K562 (cell line): ENCODE data around the gene CTDSPL. TPM values are rescaled to one million over a fixed set of nuclear protein-coding genes. Genes with fewer than 3 reads are reported as not detected.

ENCODE experiments used
- ATAC-seq: fragments of 200-7000 bp; cut with Tn5 transposase; 3 replicates; pipeline ENCODE4 v1.9.1; 2020; ENCODE audit warnings: moderate library complexity
- BruUV-seq: library from RNA; stranded (reverse); fragments of 400-500 nt; replicated peaks from 2 replicates; lab custom pipeline; 2021; lab: Mats Ljungman, UMichigan
- CTCF ChIA-PET: fragments of 300-600 bp; formaldehyde crosslinking; extraction: SDS; loops from one replicate; lab custom pipeline; 2021; ENCODE audit warnings: low intra/inter-chr PET ratio; lab: Yijun Ruan, JAX
- POLR2A ChIA-PET: fragments of 300-600, 350-650 bp; sonication (Branson Sonifier 250); formaldehyde crosslinking; extraction: SDS; loops from one replicate; lab custom pipeline; 2021; ENCODE audit warnings: antibody characterized with exemption, inconsistent platforms; lab: Yijun Ruan, JAX
- DNase-seq, 4 experiments: peaks; one replicate each; pipeline versions ENCODE4 v3.0.0 to v3.0.0-alpha.2; 2011 to 2018; ENCODE audit warnings: low spot score in 3 of 4, mixed read lengths in 3 of 4; ENCODE audit errors: extremely low read depth in 1 of 4
- FAIRE-seq: peaks from 2 replicates; lab custom pipeline; 2011; peaks lifted over from hg19 to GRCh38; lab: Jason Lieb, UNC
- H2AFZ ChIP-seq: 2 replicates; pipeline ENCODE4 v1.6.0; 2011; ENCODE audit warnings: low read depth, low read length, control low read depth, inconsistent platforms
- H3K27ac ChIP-seq: fragments of 200-600 bp; 3 replicates; pipeline ENCODE4 v1.8.0; 2011; ENCODE audit warnings: low read depth, mild to moderate bottlenecking, control low read depth, inconsistent platforms, low read length, moderate library complexity, mixed read lengths; ENCODE audit errors: extremely low read depth
- H3K27me3 ChIP-seq, 2 experiments: fragments of 300-600 bp in 1 of 2; 2 replicates in 1 of 2; 3 replicates in 1 of 2; pipeline versions ENCODE4 v1.6.0 to v1.8.0; 2011; ENCODE audit warnings: inconsistent platforms in 2 of 2, low read length in 2 of 2, mild to moderate bottlenecking in 1 of 2, mixed read lengths in 1 of 2, moderate library complexity in 1 of 2; ENCODE audit not compliant: control insufficient read depth in 2 of 2, insufficient read depth in 2 of 2
- H3K36me3 ChIP-seq: fragments of 300-600 bp; 3 replicates; pipeline ENCODE4 v1.8.0; 2011; ENCODE audit warnings: mild to moderate bottlenecking, low read length, inconsistent platforms; ENCODE audit not compliant: control insufficient read depth, insufficient read depth
- H3K4me1 ChIP-seq, 2 experiments: fragments of 200-600 bp in 1 of 2; replicated peaks in 1 of 2; 2 replicates in 1 of 2; 3 replicates in 1 of 2; pipeline versions ENCODE4 v1.5.1 to v1.8.0; 2011; ENCODE audit warnings: inconsistent platforms in 2 of 2, low read length in 2 of 2, mild to moderate bottlenecking in 1 of 2, mixed read lengths in 1 of 2, moderate library complexity in 1 of 2; ENCODE audit not compliant: control insufficient read depth in 2 of 2, insufficient read depth in 2 of 2
- H3K4me2 ChIP-seq: 2 replicates; pipeline ENCODE4 v1.6.1; 2011; ENCODE audit warnings: low read length, control low read depth, inconsistent platforms, mixed read lengths; ENCODE audit not compliant: insufficient read depth
- H3K4me3 ChIP-seq: fragments of 200-600 bp; sonication (generic), shearing (Covaris generic); 2 replicates; pipeline ENCODE4 v1.5.1; 2016; ENCODE audit warnings: control low read depth, inconsistent platforms
- H3K79me2 ChIP-seq: fragments of 200-600 bp; 3 replicates; pipeline ENCODE4 v1.8.0; 2011; ENCODE audit warnings: low read length, inconsistent platforms; ENCODE audit not compliant: control insufficient read depth, insufficient read depth
- H3K9ac ChIP-seq, 2 experiments: 2 replicates each; pipeline versions ENCODE4 v1.6.0 to v1.6.1; 2011; ENCODE audit warnings: low read depth in 2 of 2, low read length in 2 of 2, control low read depth in 1 of 2, inconsistent platforms in 1 of 2, mild to moderate bottlenecking in 1 of 2, mixed read lengths in 1 of 2; ENCODE audit not compliant: insufficient read depth in 1 of 2
- H3K9me1 ChIP-seq: one replicate; pipeline ENCODE4 v1.6.0; 2011; ENCODE audit warnings: inconsistent platforms, mild to moderate bottlenecking, low read length, moderate library complexity; ENCODE audit not compliant: control insufficient read depth, insufficient read depth
- H3K9me3 ChIP-seq: replicated peaks from 2 replicates; pipeline ENCODE4 v1.5.1; 2011; ENCODE audit warnings: low read depth, low read length, inconsistent platforms; ENCODE audit not compliant: control insufficient read depth, insufficient read depth
- H4K20me1 ChIP-seq: replicated peaks from 2 replicates; pipeline ENCODE4 v1.6.1; 2011; ENCODE audit warnings: low read length, inconsistent platforms, mixed read lengths; ENCODE audit not compliant: control insufficient read depth, insufficient read depth
- CHAMP1 ChIP-seq: fragments of 450-650 bp; IDR thresholded peaks from 2 replicates; pipeline ENCODE4 v1.6.1; 2016; ENCODE audit warnings: mild to moderate bottlenecking
- ETV5 ChIP-seq: sonication (generic); formaldehyde crosslinking; IDR thresholded peaks from 2 replicates; pipeline ENCODE4 v1.4.0; 2020; ENCODE audit warnings: low read depth, mild to moderate bottlenecking, missing genetic modification reagents
- IFI16 ChIP-seq: fragments of 250-450 bp; sonication (Bioruptor Pico); IDR thresholded peaks from 2 replicates; pipeline ENCODE4 v2.1.2; 2022; ENCODE audit warnings: mild to moderate bottlenecking, inconsistent platforms
- MAFK ChIP-seq: IDR thresholded peaks from 2 replicates; pipeline ENCODE4 v1.6.1; 2011; ENCODE audit warnings: low read length, improper control_type of control experiment
- MYNN ChIP-seq, 2 experiments: sonication (generic); formaldehyde crosslinking in 1 of 2; IDR thresholded peaks; 2 replicates each; pipeline versions ENCODE4 v1.5.0 to v1.6.1; 2016 to 2020; ENCODE audit warnings: antibody characterized with exemption in 1 of 2, missing genetic modification reagents in 1 of 2
- PHB2 ChIP-seq: fragments of 450-650 bp; IDR thresholded peaks from 2 replicates; pipeline ENCODE4 v1.6.1; 2017; ENCODE audit warnings: low read depth
- SRF ChIP-seq, 2 experiments: fragments of 250-450, 450-650 bp in 1 of 2; sonication (Bioruptor Pico) in 1 of 2; sonication (generic) in 1 of 2; formaldehyde crosslinking; IDR thresholded peaks; 2 replicates each; pipeline versions ENCODE4 v1.5.0 to v1.5.1; 2020 to 2022; ENCODE audit warnings: mild to moderate bottlenecking in 1 of 2, missing genetic modification reagents in 1 of 2
- THRB ChIP-seq: fragments of 450-650 bp; formaldehyde crosslinking; conservative IDR thresholded peaks from 2 replicates; pipeline ENCODE4 v1.4.0; 2022; ENCODE audit warnings: mild to moderate bottlenecking, missing genetic modification characterization
- ZC3H11A ChIP-seq: IDR thresholded peaks from 2 replicates; pipeline ENCODE4 v1.6.1; 2012; ENCODE audit warnings: low read depth, low read length, improper control_type of control experiment
- ZNF584 ChIP-seq: fragments of 200-800 bp; sonication (Bioruptor generic); IDR thresholded peaks from 2 replicates; pipeline ENCODE4 v1.6.1; 2016; ENCODE audit warnings: low read depth, mild to moderate bottlenecking, missing genetic modification characterization, missing compliant biosample characterization
- WGBS: fragments of 100-300 bp; shearing (Covaris generic); methylation state at CpG from one replicate; pipeline ENCODE4 v1.1.6; 2016; ENCODE audit warnings: low coverage, mixed read lengths; ENCODE audit not compliant: insufficient coverage; ENCODE audit errors: missing lambda C conversion rate; 5-methylcytosine and 5-hydroxymethylcytosine counted together
- in situ Hi-C: fragments of 300-500 bp; cut with MboI; formaldehyde crosslinking; loops from 4 replicates; pipeline ENCODE4 v1.15.0; 2018; ENCODE audit warnings: inconsistent platforms, mixed read lengths
- intact Hi-C: fragments of 100-400 bp; cut with micrococcal nuclease; formaldehyde crosslinking; loops from 2 replicates; pipeline ENCODE4 v1.14.2; 2022
- polyA plus RNA-seq, 8 experiments: library from polyadenylated mRNA; depleted of rRNA in 4 of 8; stranded (reverse) in 5 of 8; unstranded in 3 of 8; fragments of >200 nt; fragmentation: Nextera tagmentation in 2 of 8; fragmentation: Illumina TruSeq in 1 of 8; extraction: Ambion mirVana in 2 of 8; extraction: Trizol in 1 of 8; gene quantifications; 2 replicates each; pipeline versions ENCODE4 v1.2.1 to v1.2.3, GENCODE V29; 2011 to 2014; ENCODE audit warnings: inconsistent platforms in 1 of 8, missing spikeins in 1 of 8
- total RNA-seq, 7 experiments: library from RNA; depleted of rRNA in 6 of 7; stranded (reverse); fragments of >200 nt in 6 of 7; fragmentation: Illumina TruSeq in 2 of 7; extraction: Trizol in 2 of 7; gene quantifications; 2 replicates each; pipeline versions ENCODE4 v1.2.1 to v1.2.3, GENCODE V29; 2011 to 2021; ENCODE audit warnings: low replicate concordance in 1 of 7

The CTDSPL gene
- total and polyA plus RNA-seq, 9 of the 15 experiments (the other 6 are each of a cell fraction or from before 2014, with no cell fraction given) = 5.1 to 19.3 (median 11.3) TPM

- TF ChIP-seq THRB (CRISPR knock-in tag) (no peak), ETV5 (CRISPR knock-in tag) (no peak)
Observed at GRCh38 chr3:37946531-37946889, 84.8 kb downstream of the CTDSPL start (continued).

- Histone ChIP-seq H3K79me2 (no peaks in the 10 kb centered on the region), H3K9me1 (no peaks in the 10 kb centered on the region), H3K36me3 (no peaks in the 10 kb centered on the region), H2AFZ (no peak overlapping the region), H3K4me2 (no peak overlapping the region), H3K27me3 (peaks cover 0 to 20% of the 10 kb centered on the region in 2 experiments; a peak in 2 of 5 replicates), H3K27ac (no peak overlapping the region), H4K20me1 (peaks cover 6% of the 10 kb centered on the region), H3K4me1 (peaks cover 0 to 9% of the 10 kb centered on the region in 2 experiments; a peak in 2 of 5 replicates), H3K9me3 (no peaks in the 10 kb centered on the region), H3K4me3 (no peak overlapping the region), H3K9ac (no peak overlapping the region)
- FAIRE-seq (no peak), ATAC-seq (no peak), DNase-seq (no peak)
- in situ Hi-C loops (no loop called here), intact Hi-C loops (no loop called here)
- 36% methylated on average over 6 of the region's 6 CpGs for WGBS
- POLR2A ChIA-PET = no interaction called here
- TF ChIP-seq MAFK = no peak
- TF ChIP-seq ZC3H11A = no peak
- no peak for TF ChIP-seq IFI16 (CRISPR knock-in tag)
- TF ChIP-seq ZNF584 (CRISPR knock-in tag) = no peak
- TF ChIP-seq SRF (CRISPR knock-in tag; IDR thresholded peaks at IDR 0.05) = no peak
- no peak for TF ChIP-seq CHAMP1
- TF ChIP-seq MYNN (IDR thresholded peaks at IDR 0.05) = no peak
- TF ChIP-seq MYNN (CRISPR knock-in tag; IDR thresholded peaks at IDR 0.05) = no peak
- no peak for TF ChIP-seq PHB2
- CTCF ChIA-PET = no interaction called here
- no TSS peak for BruUV-seq
Observed at GRCh38 chr3:37949866-37950265, 88.2 kb downstream of the CTDSPL start.
